H9 (cell line): ENCODE data around the gene CDH3. TPM values are rescaled to one million over a fixed set of nuclear protein-coding genes. Genes with fewer than 3 reads are reported as not detected.

Source experiments
- DNase-seq: peaks from one replicate; pipeline ENCODE4 v3.0.0-alpha.2; 2017
- H2AFZ ChIP-seq: one replicate; pipeline ENCODE4 v1.6.1; 2013; ENCODE audit warnings: mild to moderate bottlenecking, low read length, control low read depth, moderate library complexity
- H2AK5ac ChIP-seq: 2 replicates; pipeline ENCODE4 v1.6.1; 2013; ENCODE audit warnings: low read length, control low read depth, mixed read lengths; ENCODE audit not compliant: insufficient read length
- H2BK120ac ChIP-seq: one replicate; pipeline ENCODE4 v1.6.1; 2013; ENCODE audit warnings: low read depth, mild to moderate bottlenecking, low read length, control low read depth, inconsistent platforms; ENCODE audit not compliant: poor library complexity, severe bottlenecking
- H2BK12ac ChIP-seq: 2 replicates; pipeline ENCODE4 v1.6.1; 2013; ENCODE audit warnings: low read length, control low read depth, mixed read lengths, low read depth; ENCODE audit not compliant: insufficient read length
- H2BK15ac ChIP-seq: 2 replicates; pipeline ENCODE4 v1.6.1; 2013; ENCODE audit warnings: low read depth, low read length, control low read depth
- H2BK20ac ChIP-seq: one replicate; pipeline ENCODE4 v1.6.1; 2013; ENCODE audit warnings: low read depth, mild to moderate bottlenecking, low read length, control low read depth, inconsistent platforms; ENCODE audit not compliant: poor library complexity, severe bottlenecking
- H2BK5ac ChIP-seq: 2 replicates; pipeline ENCODE4 v1.6.1; 2013; ENCODE audit warnings: low read length, control low read depth, mixed read lengths; ENCODE audit not compliant: insufficient read length
- H3K14ac ChIP-seq: 2 replicates; pipeline ENCODE4 v1.6.1; 2013; ENCODE audit warnings: low read length, control low read depth; ENCODE audit not compliant: insufficient read depth
- H3K18ac ChIP-seq: 2 replicates; pipeline ENCODE4 v1.6.1; 2013; ENCODE audit warnings: low read depth, mild to moderate bottlenecking, mixed read lengths, low read length, control low read depth; ENCODE audit not compliant: insufficient read length
- H3K23ac ChIP-seq: 2 replicates; pipeline ENCODE4 v1.6.1; 2013; ENCODE audit warnings: low read length, control low read depth, mixed read lengths, low read depth; ENCODE audit not compliant: insufficient read length
- H3K23me2 ChIP-seq: 2 replicates; pipeline ENCODE4 v1.6.1; 2013; ENCODE audit warnings: low read depth, mild to moderate bottlenecking, mixed read lengths, low read length, control low read depth; ENCODE audit not compliant: insufficient read length, poor library complexity, severe bottlenecking
- H3K27ac ChIP-seq: 2 replicates; pipeline ENCODE4 v1.5.1; 2013; ENCODE audit warnings: low read length, control low read depth, mixed read lengths, low read depth; ENCODE audit not compliant: insufficient read length
- H3K27me3 ChIP-seq: 2 replicates; pipeline ENCODE4 v1.6.1; 2013; ENCODE audit warnings: low read length, control low read depth, inconsistent platforms; ENCODE audit not compliant: insufficient read depth
- H3K4ac ChIP-seq: 2 replicates; pipeline ENCODE4 v1.6.1; 2013; ENCODE audit warnings: low read depth, mild to moderate bottlenecking, control low read depth, inconsistent platforms, low read length, moderate library complexity
- H3K4me1 ChIP-seq: 2 replicates; pipeline ENCODE4 v1.6.1; 2013; ENCODE audit warnings: low read length, control low read depth, inconsistent platforms; ENCODE audit not compliant: insufficient read depth
- H3K4me2 ChIP-seq: 2 replicates; pipeline ENCODE4 v1.6.1; 2013; ENCODE audit warnings: low read length, control low read depth, mixed read lengths; ENCODE audit not compliant: insufficient read length, insufficient read depth
- H3K56ac ChIP-seq: 2 replicates; pipeline ENCODE4 v1.6.1; 2013; ENCODE audit warnings: low read depth, mild to moderate bottlenecking, mixed read lengths, low read length, control low read depth; ENCODE audit not compliant: insufficient read length
- H3K79me1 ChIP-seq: 2 replicates; pipeline ENCODE4 v1.6.1; 2013; ENCODE audit warnings: low read depth, mild to moderate bottlenecking, moderate library complexity, low read length, control low read depth, inconsistent platforms; ENCODE audit not compliant: insufficient read depth, poor library complexity, severe bottlenecking
- H3K79me2 ChIP-seq: 2 replicates; pipeline ENCODE4 v1.6.1; 2013; ENCODE audit warnings: low read length, control low read depth, inconsistent platforms; ENCODE audit not compliant: insufficient read depth
- H3K9ac ChIP-seq: 2 replicates; pipeline ENCODE4 v1.6.1; 2013; ENCODE audit warnings: low read length, control low read depth, mixed read lengths; ENCODE audit not compliant: insufficient read length; ENCODE audit errors: extremely low read depth
- H3K9me3 ChIP-seq: one replicate; pipeline ENCODE4 v1.6.1; 2013; ENCODE audit warnings: low read depth, low read length, inconsistent platforms; ENCODE audit not compliant: control insufficient read depth
- H3T11ph ChIP-seq: one replicate; pipeline ENCODE4 v1.6.1; 2013; ENCODE audit warnings: mild to moderate bottlenecking, low read length, control low read depth, inconsistent platforms
- H4K20me1 ChIP-seq: one replicate; pipeline ENCODE4 v1.6.1; 2013; ENCODE audit not compliant: control insufficient read depth, insufficient read length, insufficient read depth
- H4K5ac ChIP-seq: 2 replicates; pipeline ENCODE4 v1.6.1; 2013; ENCODE audit warnings: low read depth, mild to moderate bottlenecking, mixed read lengths, low read length, control low read depth; ENCODE audit not compliant: insufficient read length
- H4K8ac ChIP-seq: replicated peaks from 2 replicates; pipeline ENCODE4 v1.6.1; 2013; ENCODE audit warnings: low read length, control low read depth, mixed read lengths, low read depth; ENCODE audit not compliant: insufficient read length
- H4K91ac ChIP-seq: 2 replicates; pipeline ENCODE4 v1.6.1; 2013; ENCODE audit warnings: low read depth, mild to moderate bottlenecking, moderate library complexity, mixed read lengths, low read length, control low read depth; ENCODE audit not compliant: insufficient read length
- H3K27ac Mint-ChIP-seq, 3 experiments: 2 replicates in 2 of 3; 3 replicates in 1 of 3; pipeline ENCODE4 v1.8.0; 2020 to 2021; ENCODE audit warnings: mixed read lengths in 3 of 3, mild to moderate bottlenecking in 1 of 3, moderate library complexity in 1 of 3
- H3K27me3 Mint-ChIP-seq: 2 replicates; pipeline ENCODE4 v1.8.0; 2021; ENCODE audit warnings: low read depth, mild to moderate bottlenecking, moderate library complexity, mixed read lengths
- H3K36me3 Mint-ChIP-seq, 3 experiments: 2 replicates in 2 of 3; 3 replicates in 1 of 3; pipeline ENCODE4 v1.8.0; 2020 to 2021; ENCODE audit warnings: low read depth in 3 of 3, mixed read lengths in 3 of 3; ENCODE audit not compliant: insufficient read depth in 1 of 3
- H3K4me1 Mint-ChIP-seq, 2 experiments: 2 replicates each; pipeline ENCODE4 v1.8.0; 2020; ENCODE audit warnings: mixed read lengths in 2 of 2
- H3K4me3 Mint-ChIP-seq, 2 experiments: 2 replicates in 1 of 2; 3 replicates in 1 of 2; pipeline ENCODE4 v1.8.0; 2020 to 2021; ENCODE audit warnings: mild to moderate bottlenecking in 2 of 2, mixed read lengths in 2 of 2, moderate library complexity in 1 of 2
- H3K9me3 Mint-ChIP-seq, 2 experiments: 2 replicates in 1 of 2; 3 replicates in 1 of 2; pipeline ENCODE4 v1.8.0; 2020; ENCODE audit warnings: mild to moderate bottlenecking in 2 of 2, mixed read lengths in 2 of 2, moderate library complexity in 1 of 2
- CTCF ChIP-seq: fragments of 200-600 bp; sonication (generic); conservative IDR thresholded peaks from 3 replicates; pipeline ENCODE4 v1.8.0; 2021; ENCODE audit warnings: antibody characterized with exemption, mild to moderate bottlenecking
- WGBS: extraction: QIAGEN DNeasy Blood & Tissue Kit; methylation state at CpG from one replicate; pipeline ENCODE4 v1.1.7; 2013; ENCODE audit warnings: missing lambda C conversion rate, low lambda C conversion rate, mixed read lengths; ENCODE audit not compliant: insufficient read length; ENCODE audit errors: extremely low coverage; 5-methylcytosine and 5-hydroxymethylcytosine counted together
- total RNA-seq: library from RNA; stranded (reverse); gene quantifications from 2 replicates; pipeline ENCODE4 v1.2.1, GENCODE V29; 2021

Gene CDH3
- total RNA-seq, 1 experiment from 2014 or later, result 97.2 TPM

GRCh38 chr16:68665501-68665900 is 20.4 kb downstream of the CDH3 start:
- no peak overlapping the region for H4K91ac ChIP-seq
- H3K4me2 ChIP-seq, result no peak overlapping the region
- no peaks in the 10 kb centered on the region for H3K4me1 ChIP-seq
- no peak overlapping the region for H3K4me3 Mint-ChIP-seq
- H3K27me3 ChIP-seq, result no peaks in the 10 kb centered on the region
- H3K14ac ChIP-seq, result no peak overlapping the region
- peaks cover 13% of the 10 kb centered on the region for H3K79me1 ChIP-seq
- DNase-seq, result no peak
- H3K36me3 Mint-ChIP-seq, result peaks cover 6 to 14% (median 13%) of the 10 kb centered on the region in 3 experiments
- no peak overlapping the region for H2AK5ac ChIP-seq
- WGBS, result no CpG with 5 or more reads among the region's 5 CpGs
- H3T11ph ChIP-seq, result no peak overlapping the region
- H3K4ac ChIP-seq, result no peak overlapping the region
- no peak overlapping the region for H3K56ac ChIP-seq
- H3K27me3 Mint-ChIP-seq, result no peaks in the 10 kb centered on the region
- no peaks in the 10 kb centered on the region for H4K20me1 ChIP-seq
- no peak overlapping the region for H3K9ac ChIP-seq
- no peak overlapping the region for H4K8ac ChIP-seq
- no peak overlapping the region for H2BK12ac ChIP-seq
- H4K5ac ChIP-seq, result no peak overlapping the region
- no peak overlapping the region for H2BK15ac ChIP-seq
- no peak overlapping the region for H3K27ac Mint-ChIP-seq
- no peak overlapping the region for H3K18ac ChIP-seq
- no peaks in the 10 kb centered on the region for H3K9me3 ChIP-seq
- H2BK20ac ChIP-seq, result no peak overlapping the region
- no peaks in the 10 kb centered on the region for H3K23me2 ChIP-seq
- no peak overlapping the region for H3K27ac ChIP-seq
- H3K4me1 Mint-ChIP-seq, result peaks cover 17 to 19% of the 10 kb centered on the region in 2 experiments
- H3K23ac ChIP-seq, result no peak overlapping the region
- H3K79me2 ChIP-seq, result peaks cover 4% of the 10 kb centered on the region; the same call in 1 of the 2 replicates
- H3K9me3 Mint-ChIP-seq, result no peaks in the 10 kb centered on the region
- no peak overlapping the region for H2AFZ ChIP-seq
- no peak for TF ChIP-seq CTCF
- H2BK120ac ChIP-seq, result no peak overlapping the region
- no peak overlapping the region for H2BK5ac ChIP-seq
